Tibial nerve (tissue), 4 donors: ENCODE data around the gene KRT13. TPM values are rescaled to one million over a fixed set of nuclear protein-coding genes. Genes with fewer than 3 reads are reported as not detected.

Source experiments
- DNase-seq, 2 donors: peaks; one replicate each; pipeline ENCODE4 v3.0.0-alpha.2; 2019; ENCODE audit warnings: low spot score in 2 of 2
- H3K27ac ChIP-seq, 4 donors: fragments of 200-600 bp; sonication (generic) in 3 of 4; one replicate each; pipeline ENCODE4 v1.5.1; 2017 to 2019; ENCODE audit warnings: mild to moderate bottlenecking in 1 of 4
- H3K27me3 ChIP-seq, 2 donors: fragments of 200-600 bp; sonication (generic) in 1 of 2; one replicate each; pipeline versions ENCODE4 v1.5.1 to v1.6.0; 2017 to 2019
- H3K36me3 ChIP-seq, 3 donors: fragments of 200-600 bp; sonication (generic); one replicate each; pipeline ENCODE4 v1.5.1; 2018 to 2019
- H3K4me1 ChIP-seq, 4 donors: fragments of 200-600 bp; sonication (generic) in 3 of 4; one replicate each; pipeline ENCODE4 v1.5.1; 2017 to 2019
- H3K4me3 ChIP-seq, 4 donors: fragments of 200-600 bp; sonication (generic) in 3 of 4; one replicate each; pipeline ENCODE4 v1.5.1; 2017 to 2019; ENCODE audit warnings: mild to moderate bottlenecking in 1 of 4, moderate library complexity in 1 of 4
- H3K9me3 ChIP-seq, 4 donors: fragments of 200-600 bp; sonication (generic) in 3 of 4; one replicate each; pipeline ENCODE4 v1.5.1; 2017 to 2019
- EP300 ChIP-seq, 2 donors: sonication (generic); formaldehyde crosslinking; IDR thresholded peaks; one replicate each; pipeline ENCODE4 v1.6.1; 2017; ENCODE audit warnings: antibody characterized with exemption in 2 of 2, mild to moderate bottlenecking in 1 of 2
- POLR2A ChIP-seq, 2 donors: fragments of 450-650 bp; IDR thresholded peaks; one replicate each; pipeline ENCODE4 v1.6.1; 2017; ENCODE audit warnings: antibody characterized with exemption in 2 of 2, mild to moderate bottlenecking in 2 of 2, moderate library complexity in 2 of 2
- WGBS, 2 donors: methylation state at CpG; one replicate each; pipeline ENCODE4 v1.1.5; 2018; 5-methylcytosine and 5-hydroxymethylcytosine counted together
- total RNA-seq, 4 donors: library from RNA; depleted of rRNA; stranded (reverse); fragments of >200 nt; gene quantifications; one replicate each; pipeline ENCODE4 v1.1.0, GENCODE V29; 2016
- TF ChIP-seq, protein P1 (sequence below), 5 experiments: fragments of 200-600 bp in 3 of 5; fragments of 450-650 bp in 2 of 5; sonication (generic) in 3 of 5; IDR thresholded peaks; one replicate each; pipeline ENCODE4 v1.5.1; 2016 to 2019; ENCODE audit warnings: antibody characterized with exemption in 5 of 5, mild to moderate bottlenecking in 3 of 5, moderate library complexity in 2 of 5

Gene KRT13
- total RNA-seq, 4 donors from 2014 or later, result 0.42 TPM; not detected in 3

GRCh38 chr17:41504246-41504977 lies 1.0 kb downstream of the KRT13 start:
- TF ChIP-seq EP300 (IDR thresholded peaks at IDR 0.05) (no peak), POLR2A (IDR thresholded peaks at IDR 0.05) (no peak)
- TF ChIP-seq, protein P1, sequence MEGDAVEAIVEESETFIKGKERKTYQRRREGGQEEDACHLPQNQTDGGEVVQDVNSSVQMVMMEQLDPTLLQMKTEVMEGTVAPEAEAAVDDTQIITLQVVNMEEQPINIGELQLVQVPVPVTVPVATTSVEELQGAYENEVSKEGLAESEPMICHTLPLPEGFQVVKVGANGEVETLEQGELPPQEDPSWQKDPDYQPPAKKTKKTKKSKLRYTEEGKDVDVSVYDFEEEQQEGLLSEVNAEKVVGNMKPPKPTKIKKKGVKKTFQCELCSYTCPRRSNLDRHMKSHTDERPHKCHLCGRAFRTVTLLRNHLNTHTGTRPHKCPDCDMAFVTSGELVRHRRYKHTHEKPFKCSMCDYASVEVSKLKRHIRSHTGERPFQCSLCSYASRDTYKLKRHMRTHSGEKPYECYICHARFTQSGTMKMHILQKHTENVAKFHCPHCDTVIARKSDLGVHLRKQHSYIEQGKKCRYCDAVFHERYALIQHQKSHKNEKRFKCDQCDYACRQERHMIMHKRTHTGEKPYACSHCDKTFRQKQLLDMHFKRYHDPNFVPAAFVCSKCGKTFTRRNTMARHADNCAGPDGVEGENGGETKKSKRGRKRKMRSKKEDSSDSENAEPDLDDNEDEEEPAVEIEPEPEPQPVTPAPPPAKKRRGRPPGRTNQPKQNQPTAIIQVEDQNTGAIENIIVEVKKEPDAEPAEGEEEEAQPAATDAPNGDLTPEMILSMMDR (IDR thresholded peaks at IDR 0.05), result no peak
- DNase-seq, result no peak
- 62 to 68% methylated on average over 8 of the region's 8 CpGs for WGBS, 2 donors
- H3K27me3 ChIP-seq, result no peaks in the 10 kb centered on the region
- no peaks in the 10 kb centered on the region for H3K9me3 ChIP-seq
- no peaks in the 10 kb centered on the region for H3K36me3 ChIP-seq
- no peak overlapping the region for H3K27ac ChIP-seq
- H3K4me1 ChIP-seq, result no peaks in the 10 kb centered on the region
- no peak overlapping the region for H3K4me3 ChIP-seq

- Histone ChIP-seq H3K4me3 (no peak overlapping the region), H3K9me3 (no peaks in the 10 kb centered on the region), H3K27me3 (no peaks in the 10 kb centered on the region), H3K36me3 (no peaks in the 10 kb centered on the region), H3K27ac (no peak overlapping the region), H3K4me1 (peaks cover 0 to 8% (median 0%) of the 10 kb centered on the region in 4 donors)
- TF ChIP-seq, protein P1 (IDR thresholded peaks at IDR 0.05), result no peak
- TF ChIP-seq POLR2A (IDR thresholded peaks at IDR 0.05) (no peak), EP300 (IDR thresholded peaks at IDR 0.05) (no peak)
- no peak for DNase-seq
- 77 to 80% methylated on average over 9 of the region's 9 CpGs for WGBS, 2 donors
Measured at GRCh38 chr17:41503202-41503601, 2.2 kb downstream of the KRT13 start.

GRCh38 chr17:41500131-41500911 lies 5.1 kb downstream of the KRT13 start:
- TF ChIP-seq, protein P1 (IDR thresholded peaks at IDR 0.05), result no peak
- no peak for TF ChIP-seq EP300 (IDR thresholded peaks at IDR 0.05)
- TF ChIP-seq POLR2A (IDR thresholded peaks at IDR 0.05), result no peak
- no peaks in the 10 kb centered on the region for H3K36me3 ChIP-seq
- no peaks in the 10 kb centered on the region for H3K27me3 ChIP-seq
- peaks cover 0 to 13% (median 0%) of the 10 kb centered on the region in 4 donors for H3K4me1 ChIP-seq
- WGBS, 2 donors, result 75 to 76% methylated on average over 15 of the region's 15 CpGs
- no peaks in the 10 kb centered on the region for H3K9me3 ChIP-seq
- no peak for DNase-seq
- no peak overlapping the region for H3K27ac ChIP-seq
- no peak overlapping the region for H3K4me3 ChIP-seq

DNA sequence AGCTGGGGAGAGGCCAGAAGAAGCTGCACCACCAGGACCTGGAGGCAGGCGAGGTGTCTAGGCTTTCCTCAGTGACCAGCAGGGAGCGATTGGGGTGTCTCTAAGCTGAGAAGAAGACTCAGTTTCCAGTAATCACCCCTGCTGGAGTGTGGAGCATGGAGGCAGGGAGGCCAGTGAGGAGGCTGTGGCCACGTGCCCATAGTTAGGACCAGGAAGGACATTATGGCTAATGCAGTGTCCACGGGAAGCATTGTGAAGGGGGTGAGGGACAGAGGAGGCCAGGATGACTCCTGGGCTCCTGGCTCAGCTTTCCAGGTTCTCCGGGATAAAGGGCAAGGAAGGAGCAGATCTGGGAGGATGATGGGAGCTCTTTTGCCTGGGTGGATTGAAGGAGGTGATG lies 5.7 kb downstream of the KRT13 start:
- TF ChIP-seq POLR2A (IDR thresholded peaks at IDR 0.05) (no peak), EP300 (IDR thresholded peaks at IDR 0.05) (no peak)
- TF ChIP-seq, protein P1 (IDR thresholded peaks at IDR 0.05), result no peak
- H3K27me3 ChIP-seq, result no peaks in the 10 kb centered on the region
- no peaks in the 10 kb centered on the region for H3K9me3 ChIP-seq
- H3K36me3 ChIP-seq, result no peaks in the 10 kb centered on the region
- H3K27ac ChIP-seq, result no peak overlapping the region
- DNase-seq, result no peak
- H3K4me3 ChIP-seq, result no peak overlapping the region
- H3K4me1 ChIP-seq, result peaks cover 0 to 13% (median 0%) of the 10 kb centered on the region in 4 donors
- WGBS, 2 donors, result 82 to 83% methylated on average over 5 of the region's 5 CpGs

DNA sequence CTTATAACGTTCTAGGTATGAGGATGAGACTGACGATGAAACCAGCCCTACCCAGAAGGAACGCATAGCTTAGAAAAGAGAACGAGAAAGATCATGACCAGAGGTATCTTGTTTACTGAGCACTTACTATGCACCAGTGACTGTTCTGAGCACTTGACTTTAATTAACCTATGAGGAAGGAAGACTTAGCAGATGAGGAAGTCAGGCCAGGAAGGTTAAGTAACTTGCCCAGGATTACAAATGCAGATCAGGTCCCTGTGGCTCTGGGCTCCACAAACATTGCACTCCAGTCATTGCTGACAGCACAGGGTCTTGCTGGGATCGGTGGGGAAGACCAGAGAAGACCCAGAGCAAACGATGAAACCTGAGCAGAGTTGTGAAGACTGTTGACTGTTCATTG lies 7.1 kb downstream of the KRT13 start:
- Histone ChIP-seq H3K36me3 (no peaks in the 10 kb centered on the region), H3K4me1 (peaks cover 0 to 18% (median 2%) of the 10 kb centered on the region in 4 donors), H3K4me3 (no peak overlapping the region), H3K27ac (no peak overlapping the region), H3K27me3 (no peaks in the 10 kb centered on the region), H3K9me3 (no peaks in the 10 kb centered on the region)
- no peak for TF ChIP-seq EP300 (IDR thresholded peaks at IDR 0.05)
- TF ChIP-seq POLR2A (IDR thresholded peaks at IDR 0.05), result no peak
- TF ChIP-seq, protein P1 (IDR thresholded peaks at IDR 0.05), result no peak
- no peak for DNase-seq
- 66 to 69% methylated on average over 6 of the region's 6 CpGs for WGBS, 2 donors
